HL-60 (cell line): ENCODE results near the gene SLIT1.

Source experiments
- DNase-seq, 2 experiments: peaks; one replicate each; pipeline ENCODE4 v3.0.0-alpha.2; 2010 to 2020; ENCODE audit warnings: low read depth in 1 of 2, low spot score in 1 of 2
- H3K27ac ChIP-seq: fragments of 250-450 bp; sonication (Bioruptor Pico); replicated peaks from 2 replicates; pipeline ENCODE4 v1.5.1; 2020; ENCODE audit warnings: mild to moderate bottlenecking, moderate library complexity
- H3K27me3 ChIP-seq: fragments of 250-450 bp; sonication (Bioruptor Pico); 2 replicates; pipeline ENCODE4 v1.5.1; 2021; ENCODE audit warnings: mild to moderate bottlenecking, moderate library complexity; ENCODE audit not compliant: insufficient read depth, poor library complexity, severe bottlenecking
- H3K4me3 ChIP-seq: replicated peaks from 2 replicates; pipeline ENCODE4 v1.5.1; 2011; ENCODE audit warnings: mild to moderate bottlenecking, control low read depth, low read length; ENCODE audit not compliant: insufficient read depth
- CTCF ChIP-seq: IDR thresholded peaks from one replicate; pipeline ENCODE4 v1.5.1; 2011; ENCODE audit warnings: low read length, control low read depth, inconsistent platforms; ENCODE audit not compliant: insufficient read depth
- GABPA ChIP-seq: IDR thresholded peaks from 2 replicates; pipeline ENCODE4 v1.6.1; 2012; ENCODE audit warnings: low read depth
- POLR2AphosphoS5 ChIP-seq: IDR thresholded peaks from 2 replicates; pipeline ENCODE4 v1.6.1; 2012; ENCODE audit warnings: low read depth
- SPI1 ChIP-seq: IDR thresholded peaks from 2 replicates; pipeline ENCODE4 v1.6.1; 2012; ENCODE audit warnings: low read depth, mild to moderate bottlenecking, borderline replicate concordance
- TF ChIP-seq, protein P1 (sequence below): IDR thresholded peaks from 2 replicates; pipeline ENCODE4 v1.6.1; 2012; ENCODE audit warnings: low read depth; ENCODE audit not compliant: insufficient replicate concordance

SLIT1 gene

DNA sequence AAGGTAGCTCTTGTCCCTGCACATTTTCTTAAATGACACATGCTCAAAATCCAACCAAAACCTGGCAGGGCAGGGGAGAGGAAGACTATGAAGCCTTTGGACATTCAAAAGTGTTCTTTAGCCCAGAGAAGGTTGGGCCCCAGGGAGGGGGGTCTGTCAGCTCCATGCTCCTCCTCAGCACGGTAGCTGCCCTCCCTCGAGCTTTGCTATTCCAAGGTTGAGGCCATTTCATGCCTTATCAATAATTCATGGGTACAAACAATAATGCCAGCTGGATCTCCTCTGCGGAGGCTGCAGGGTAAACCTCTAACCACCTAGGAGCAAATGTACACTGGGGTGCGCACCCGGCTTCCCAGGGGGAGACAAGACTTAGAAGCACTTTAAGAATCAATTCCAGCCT, 61.5 kb downstream of the SLIT1 start:
- H3K27ac ChIP-seq = no peak overlapping the region
- TF ChIP-seq CTCF (no peak), GABPA (no peak)
- TF ChIP-seq, protein P1, sequence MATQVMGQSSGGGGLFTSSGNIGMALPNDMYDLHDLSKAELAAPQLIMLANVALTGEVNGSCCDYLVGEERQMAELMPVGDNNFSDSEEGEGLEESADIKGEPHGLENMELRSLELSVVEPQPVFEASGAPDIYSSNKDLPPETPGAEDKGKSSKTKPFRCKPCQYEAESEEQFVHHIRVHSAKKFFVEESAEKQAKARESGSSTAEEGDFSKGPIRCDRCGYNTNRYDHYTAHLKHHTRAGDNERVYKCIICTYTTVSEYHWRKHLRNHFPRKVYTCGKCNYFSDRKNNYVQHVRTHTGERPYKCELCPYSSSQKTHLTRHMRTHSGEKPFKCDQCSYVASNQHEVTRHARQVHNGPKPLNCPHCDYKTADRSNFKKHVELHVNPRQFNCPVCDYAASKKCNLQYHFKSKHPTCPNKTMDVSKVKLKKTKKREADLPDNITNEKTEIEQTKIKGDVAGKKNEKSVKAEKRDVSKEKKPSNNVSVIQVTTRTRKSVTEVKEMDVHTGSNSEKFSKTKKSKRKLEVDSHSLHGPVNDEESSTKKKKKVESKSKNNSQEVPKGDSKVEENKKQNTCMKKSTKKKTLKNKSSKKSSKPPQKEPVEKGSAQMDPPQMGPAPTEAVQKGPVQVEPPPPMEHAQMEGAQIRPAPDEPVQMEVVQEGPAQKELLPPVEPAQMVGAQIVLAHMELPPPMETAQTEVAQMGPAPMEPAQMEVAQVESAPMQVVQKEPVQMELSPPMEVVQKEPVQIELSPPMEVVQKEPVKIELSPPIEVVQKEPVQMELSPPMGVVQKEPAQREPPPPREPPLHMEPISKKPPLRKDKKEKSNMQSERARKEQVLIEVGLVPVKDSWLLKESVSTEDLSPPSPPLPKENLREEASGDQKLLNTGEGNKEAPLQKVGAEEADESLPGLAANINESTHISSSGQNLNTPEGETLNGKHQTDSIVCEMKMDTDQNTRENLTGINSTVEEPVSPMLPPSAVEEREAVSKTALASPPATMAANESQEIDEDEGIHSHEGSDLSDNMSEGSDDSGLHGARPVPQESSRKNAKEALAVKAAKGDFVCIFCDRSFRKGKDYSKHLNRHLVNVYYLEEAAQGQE = no peak
- H3K4me3 ChIP-seq = no peak overlapping the region
- peaks cover 12% of the 10 kb centered on the region for H3K27me3 ChIP-seq
- no peak for DNase-seq

GRCh38 chr10:97123765-97124164, 62.0 kb downstream of the SLIT1 start:
- Histone ChIP-seq H3K4me3 (no peak overlapping the region), H3K27ac (no peak overlapping the region), H3K27me3 (peaks cover 12% of the 10 kb centered on the region)
- TF ChIP-seq GABPA (no peak), CTCF (no peak), SPI1 (no peak), POLR2AphosphoS5 (no peak)
- TF ChIP-seq, protein P1 = no peak
- no peak for DNase-seq

GRCh38 chr10:97121041-97121440, 64.7 kb downstream of the SLIT1 start:
- H3K27me3 ChIP-seq = peaks cover 12% of the 10 kb centered on the region
- no peak for DNase-seq
- no peak overlapping the region for H3K4me3 ChIP-seq
- H3K27ac ChIP-seq = no peak overlapping the region
- no peak for TF ChIP-seq POLR2AphosphoS5
- TF ChIP-seq SPI1 = no peak
- TF ChIP-seq, protein P1 = no peak
- TF ChIP-seq CTCF = no peak
- TF ChIP-seq GABPA = no peak
